Measurements from ENCODE around the gene CEP68. TPM values are rescaled to one million over a fixed set of nuclear protein-coding genes. Genes with fewer than 3 reads are reported as not detected.

The CEP68 gene
- total RNA-seq = 7.0 and 9.0 TPM in 2 replicates

GRCh38 chr2:65056215-65057053, at the start of gene CEP68:
Gene CEP68, plus strand, starts transcription at chr2:65056416. Its CDS starts 13,029 bp downstream, at chr2:65069445.

GRCh38 chr2:65129826-65130663, 73.8 kb downstream of the CEP68 start, which contains the start of gene RAB1A:
Gene RAB1A, minus strand, starts transcription at chr2:65130106. Its CDS starts 191 bp downstream, at chr2:65129915.

Other genes starting within 250 kb of the CEP68 start
- 21.9 and 32.2 TPM in 2 replicates for gene SLC1A4, start 67.0 kb upstream of the CEP68 start, total RNA-seq
- gene RAB1A, start 73.7 kb downstream of the CEP68 start, total RNA-seq = 108 and 113 TPM in 2 replicates
- gene ACTR2, start 171.4 kb downstream of the CEP68 start, total RNA-seq = 138 and 162 TPM in 2 replicates